ENCODE data around the gene ZNF441. TPM values are rescaled to one million over a fixed set of nuclear protein-coding genes. Genes with fewer than 3 reads are reported as not detected.

Gene ZNF441
- total RNA-seq, 1 donor from 2014 or later = 5.6 TPM

Other genes starting within 250 kb of the ZNF441 start
- 28.6 and 28.8 TPM in 2 replicates for gene ECSIT, start 237.9 kb upstream of the ZNF441 start, total RNA-seq
- not detected in 2 replicates for gene CNN1, start 228.1 kb upstream of the ZNF441 start, total RNA-seq
- gene ELOF1, start 207.8 kb upstream of the ZNF441 start, total RNA-seq = 57.1 and 58.5 TPM in 2 replicates
- 34.4 and 34.5 TPM in 2 replicates for gene ACP5, start 189.4 kb upstream of the ZNF441 start, total RNA-seq
- 4.5 and 5.0 TPM in 2 replicates for gene ZNF627, start 169.5 kb upstream of the ZNF441 start, total RNA-seq
- 4.8 and 5.4 TPM in 2 replicates for gene ZNF823, start 28.1 kb upstream of the ZNF441 start, total RNA-seq
- gene ZNF491, start 31.5 kb downstream of the ZNF441 start, total RNA-seq = 1.1 and 1.9 TPM in 2 replicates
- 12.6 and 14.0 TPM in 2 replicates for gene ZNF440, start 47.3 kb downstream of the ZNF441 start, total RNA-seq
- 6.3 and 6.4 TPM in 2 replicates for gene ZNF439, start 81.7 kb downstream of the ZNF441 start, total RNA-seq
- gene ZNF69, start 120.8 kb downstream of the ZNF441 start, total RNA-seq = 6.0 and 6.4 TPM in 2 replicates
- 18.9 and 20.1 TPM in 2 replicates for gene ZNF700, start 158.1 kb downstream of the ZNF441 start, total RNA-seq
- gene ZNF763, start 198.0 kb downstream of the ZNF441 start, total RNA-seq = 1.3 and 2.1 TPM in 2 replicates